ENCODE data around the gene DAPK1.

The DAPK1 gene

GRCh38 chr9:87569008-87569509 lies 71.4 kb downstream of the DAPK1 start:
- no peak for DNase-seq (ENCODE audit: low read depth in 2 of 2)

DNA sequence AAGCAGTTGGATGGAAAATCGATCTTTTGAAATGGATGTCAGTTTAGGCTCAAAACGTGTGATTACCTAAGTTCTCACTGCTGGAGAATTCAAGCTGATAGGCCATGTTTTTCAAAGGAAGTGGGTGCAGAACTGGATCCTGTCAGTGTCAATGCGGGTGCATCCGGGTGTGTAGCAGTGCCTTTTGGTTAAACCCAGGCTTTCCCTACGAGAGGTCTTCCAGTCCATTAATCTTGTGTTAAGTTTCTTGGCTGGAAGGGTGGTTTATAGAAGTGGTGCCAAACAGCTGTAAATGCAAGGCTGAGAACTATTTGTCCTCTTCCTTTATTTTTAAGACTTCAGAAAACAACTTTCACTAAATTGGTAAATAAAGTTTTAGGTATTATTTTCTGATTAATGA lies 71.9 kb downstream of the DAPK1 start:
- no peak for DNase-seq (ENCODE audit: low read depth in 2 of 2)

GRCh38 chr9:87570000-87570908 lies 72.6 kb downstream of the DAPK1 start:
- DNase-seq (ENCODE audit: low read depth in 2 of 2): no peak

- DNase-seq (ENCODE audit: low read depth in 2 of 2): no peak
These were observed 75.1 kb downstream of the DAPK1 start for GRCh38 chr9:87572719-87573118.

- DNase-seq (ENCODE audit: low read depth in 2 of 2): no peak
These were observed 76.2 kb downstream of the DAPK1 start for GRCh38 chr9:87573841-87574342.

DNA sequence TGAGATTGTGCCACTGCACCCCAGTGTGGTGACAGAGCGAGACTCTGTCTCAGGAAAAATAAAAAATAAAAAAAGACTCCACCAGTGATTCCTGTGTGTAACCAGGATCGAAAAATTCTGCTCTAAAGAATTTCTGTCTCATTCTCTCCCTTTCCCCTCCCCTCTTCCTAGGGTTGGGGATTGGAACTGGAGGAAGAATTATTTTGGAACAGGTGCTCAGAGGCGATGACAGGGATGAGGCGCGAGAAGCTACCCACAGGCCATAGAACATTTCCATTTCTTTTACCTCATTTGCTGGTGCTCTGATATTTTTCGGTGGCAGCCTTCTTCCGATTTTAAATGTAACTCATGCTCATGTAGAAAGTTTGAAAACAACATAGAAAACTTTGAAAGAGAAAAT lies 80.1 kb downstream of the DAPK1 start:
- DNase-seq (ENCODE audit: low read depth in 2 of 2): no peak

DNA sequence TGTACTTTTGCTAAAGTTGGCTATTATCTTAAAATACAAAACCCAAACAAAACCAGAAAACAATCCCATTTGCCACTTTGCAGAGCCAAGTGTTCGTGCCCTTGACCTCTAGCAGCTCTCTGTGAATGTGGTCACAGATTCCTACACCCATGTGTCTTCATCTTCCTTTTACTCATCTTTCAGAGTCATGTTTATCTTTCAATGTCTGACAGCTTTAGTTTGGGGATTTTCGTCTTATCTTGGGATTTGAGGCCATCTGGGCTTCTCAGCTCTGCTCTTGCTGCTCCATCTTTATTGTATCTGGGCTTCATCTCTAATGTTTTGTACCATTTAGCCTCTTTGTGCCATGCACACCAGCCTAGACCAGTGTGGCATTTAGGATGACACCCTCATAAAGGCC lies 81.0 kb downstream of the DAPK1 start:
- no peak for DNase-seq (ENCODE audit: low read depth in 2 of 2)

- no peak for DNase-seq (ENCODE audit: low read depth in 2 of 2)
These were observed 82.3 kb downstream of the DAPK1 start for GRCh38 chr9:87579781-87580541.

DNA sequence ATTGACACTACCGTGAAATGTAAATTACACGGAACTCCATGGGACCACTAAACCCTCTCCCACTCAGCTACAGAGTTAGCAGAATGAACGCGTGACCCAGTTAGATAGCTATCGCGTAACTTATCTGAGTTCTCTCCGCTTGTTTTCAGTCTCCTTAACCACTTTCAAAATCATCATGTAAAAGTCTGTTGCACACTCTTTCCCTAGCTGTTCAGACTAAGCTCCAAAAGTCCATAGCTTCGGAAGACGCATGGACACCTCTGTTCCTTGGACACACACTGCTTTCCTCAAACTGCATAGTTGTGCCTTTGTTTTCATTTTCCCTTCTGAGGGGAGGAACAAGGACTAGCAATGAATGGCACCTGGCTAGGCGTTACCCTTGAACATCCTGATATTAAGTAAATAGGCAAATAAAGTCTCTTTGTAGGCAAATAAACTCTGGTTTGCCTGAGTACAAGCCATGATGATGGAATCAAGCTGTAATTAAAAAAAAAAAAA lies 83.3 kb downstream of the DAPK1 start:
- no peak for DNase-seq (ENCODE audit: low read depth in 2 of 2)

DNA sequence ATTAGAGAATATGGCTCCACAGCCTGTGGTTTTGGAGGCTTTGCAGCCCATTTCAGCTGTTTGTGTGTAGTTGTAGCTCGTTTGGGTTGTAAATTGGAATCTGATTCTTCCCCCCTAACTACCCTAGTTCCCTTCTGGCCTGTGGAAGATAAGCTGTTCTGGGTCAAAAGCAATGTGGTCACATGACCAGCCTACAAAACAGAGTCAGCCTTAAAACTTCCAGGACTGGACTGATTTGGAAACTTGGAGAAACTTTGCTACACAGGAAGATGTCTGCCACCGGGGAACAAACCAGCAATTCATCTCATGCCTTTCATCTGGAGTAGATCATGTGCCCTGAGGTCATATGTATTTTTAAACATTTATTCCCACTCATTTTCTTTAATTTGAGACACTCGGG lies 83.8 kb downstream of the DAPK1 start:
- no peak for DNase-seq (ENCODE audit: low read depth in 2 of 2)

DNA sequence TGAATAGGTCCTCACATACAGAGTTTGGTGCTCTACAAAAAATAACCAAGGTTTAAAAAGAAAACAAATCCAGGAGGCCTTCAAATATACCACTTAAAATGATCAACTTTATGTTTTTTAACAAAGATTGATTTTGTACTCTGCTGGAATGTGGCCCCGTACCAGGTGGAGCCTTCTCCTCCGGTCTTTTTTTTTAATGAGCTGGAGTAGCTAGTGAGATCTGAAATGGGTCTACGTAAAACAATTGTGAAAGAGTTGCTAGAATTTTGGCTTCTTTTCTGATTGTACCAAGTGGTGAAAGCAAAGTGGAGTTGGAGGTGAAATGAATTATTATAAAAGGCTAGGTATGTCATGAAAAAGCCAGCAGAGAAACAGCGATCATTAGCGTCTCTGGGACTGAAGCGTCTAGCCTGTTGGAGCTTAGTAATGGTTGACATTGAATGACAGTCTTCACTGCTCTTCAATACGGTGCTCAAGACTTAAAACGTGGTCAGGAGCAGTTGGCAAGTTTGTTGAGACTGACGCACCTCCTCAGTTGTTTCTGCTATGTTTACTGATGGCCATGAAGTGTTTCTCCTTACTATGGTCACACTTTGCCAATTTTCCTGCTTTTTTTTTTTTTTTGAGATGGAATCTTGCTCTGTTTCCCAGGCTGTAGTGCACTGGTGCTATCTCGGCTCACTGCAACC lies 84.4 kb downstream of the DAPK1 start:
- DNase-seq (ENCODE audit: low read depth in 2 of 2): no peak

- DNase-seq (ENCODE audit: low read depth in 2 of 2): no peak
These were observed 86.7 kb downstream of the DAPK1 start for GRCh38 chr9:87584326-87584725.

DNA sequence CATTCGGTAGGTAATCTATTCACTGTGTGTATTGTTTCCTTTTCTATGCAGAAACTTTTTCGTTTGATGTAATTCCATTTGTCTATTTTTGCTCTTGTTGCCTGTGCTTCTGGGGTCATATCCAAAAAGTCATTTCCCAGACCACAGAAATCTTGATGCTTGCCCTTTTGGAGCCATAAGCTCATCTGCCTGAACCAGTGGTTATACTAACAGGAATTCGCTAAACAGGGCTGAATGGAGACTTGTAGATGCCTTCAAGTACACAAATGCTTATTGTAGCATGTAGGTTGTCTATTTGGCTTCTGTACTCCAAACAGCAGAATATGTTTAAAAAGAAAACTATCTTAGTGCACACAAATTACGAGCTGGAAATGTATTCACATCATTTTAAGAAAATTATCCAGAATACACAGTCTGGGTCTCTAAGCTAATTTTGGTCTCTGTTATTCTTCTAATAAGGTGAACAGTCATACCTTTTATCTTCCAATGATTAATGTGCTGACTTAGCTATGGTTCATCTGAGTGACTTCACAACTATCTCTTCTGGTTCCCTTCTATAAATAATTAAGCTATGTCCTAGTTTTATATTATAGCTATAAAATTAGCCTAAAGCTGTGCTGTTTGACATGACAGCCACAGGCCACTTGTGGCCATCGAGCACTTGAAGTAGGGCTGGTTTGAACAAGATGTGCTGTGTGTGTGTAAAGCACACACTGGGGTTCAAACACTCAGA lies 87.6 kb downstream of the DAPK1 start:
- DNase-seq (ENCODE audit: low read depth in 2 of 2): no peak

GRCh38 chr9:87586731-87587355 lies 89.2 kb downstream of the DAPK1 start:
- no peak for DNase-seq (ENCODE audit: low read depth in 2 of 2)

DNA sequence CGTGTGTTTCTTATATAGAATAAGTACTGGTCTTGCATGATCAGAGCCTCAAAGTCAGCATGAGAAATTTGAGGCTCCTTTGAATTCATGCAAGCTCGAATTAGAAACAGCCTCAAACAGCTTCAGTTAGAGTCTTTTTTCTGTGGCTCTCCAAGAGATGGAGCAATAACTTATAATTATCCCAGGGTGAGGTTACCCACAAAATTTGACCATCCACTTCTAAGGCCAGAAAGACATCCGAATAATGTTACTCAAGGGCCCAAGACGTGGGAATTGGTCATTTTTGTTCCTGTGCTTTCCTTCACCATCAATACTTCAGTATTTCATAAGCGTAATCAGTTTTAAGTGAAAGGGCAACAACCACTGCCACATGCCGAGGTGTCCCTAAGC lies 89.7 kb downstream of the DAPK1 start:
- no peak for DNase-seq (ENCODE audit: low read depth in 2 of 2)

DNA sequence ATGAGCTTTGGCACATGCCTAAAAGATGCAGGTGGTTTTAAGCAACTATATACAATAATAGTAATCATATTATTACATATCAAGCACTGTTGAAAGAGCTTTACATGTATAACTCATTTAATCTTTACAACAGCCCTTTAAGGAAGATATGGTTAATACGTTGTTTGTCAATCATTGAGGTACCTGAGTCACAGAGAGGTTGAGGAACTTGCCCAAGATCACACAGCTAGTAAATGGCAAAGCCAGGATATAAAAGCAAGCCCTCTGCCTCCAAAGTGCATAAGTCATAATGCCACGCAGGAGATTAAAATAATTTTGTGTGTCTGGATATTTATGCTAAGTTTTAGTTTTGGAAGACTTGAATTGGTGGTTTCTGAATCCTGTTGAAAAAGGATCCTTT lies 90.2 kb downstream of the DAPK1 start:
- DNase-seq (ENCODE audit: low read depth in 2 of 2): no peak

- DNase-seq (ENCODE audit: low read depth in 2 of 2): no peak
These were observed 90.7 kb downstream of the DAPK1 start for GRCh38 chr9:87588339-87588738.

GRCh38 chr9:87590996-87591395 lies 93.3 kb downstream of the DAPK1 start:
- DNase-seq (ENCODE audit: low read depth in 2 of 2): no peak

DNA sequence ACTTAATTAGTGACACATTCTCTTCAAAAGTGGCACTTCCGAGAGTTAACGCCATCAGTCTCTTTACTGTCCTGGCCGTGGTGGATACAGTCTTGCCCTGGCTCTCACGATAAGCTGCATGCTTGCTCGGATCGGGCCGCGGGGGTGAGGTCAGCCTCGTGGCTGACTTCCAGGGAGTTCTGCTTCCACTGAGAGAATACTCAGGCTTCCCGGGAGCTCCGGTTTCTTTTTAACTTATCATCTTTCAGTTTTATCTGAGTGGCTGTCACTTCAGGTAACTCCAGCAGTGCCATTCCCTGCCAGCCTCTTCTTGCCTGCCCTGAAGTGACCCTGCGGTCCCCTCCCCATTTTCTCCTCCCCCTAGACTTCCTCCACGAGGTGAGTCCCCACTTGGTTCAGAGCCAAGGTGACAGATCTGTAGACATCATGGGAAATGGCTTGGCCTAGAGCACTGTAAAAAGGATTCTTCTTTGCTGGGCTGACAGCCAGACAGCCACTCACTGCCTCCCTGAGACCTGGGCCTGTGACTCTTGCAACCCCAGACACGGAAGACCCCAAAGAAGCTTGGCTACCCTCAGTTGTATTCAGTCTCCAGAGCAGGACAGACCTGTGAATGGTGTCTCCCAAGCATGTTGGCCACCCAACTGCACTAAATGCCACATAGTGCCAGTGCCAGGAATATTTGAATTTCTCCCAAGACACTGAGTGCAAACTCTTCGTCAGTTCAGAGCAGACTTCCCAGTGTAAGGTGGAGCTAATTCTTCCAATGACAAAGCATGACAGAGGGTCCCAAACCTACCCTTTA lies 95.1 kb downstream of the DAPK1 start:
- no peak for DNase-seq (ENCODE audit: low read depth in 2 of 2)
